GM13976 (cell line): Measurements from ENCODE around the gene MTMR3.

Experiments
- DNase-seq: peaks from one replicate; pipeline ENCODE4 v3.0.0; 2012; ENCODE audit warnings: low spot score
- in situ Hi-C: fragments of 300-500 bp; cut with MboI; formaldehyde crosslinking; loops from one replicate; pipeline ENCODE4 v1.12.0; 2022; ENCODE audit warnings: low sequenced_read_pairs, mixed read lengths, inconsistent platforms; ENCODE audit not compliant: unreplicated experiment
- TF ChIP-seq, protein P1 (sequence below): IDR thresholded peaks from 2 replicates; pipeline ENCODE4 v1.5.1; 2012; ENCODE audit warnings: borderline replicate concordance, mild to moderate bottlenecking; ENCODE audit not compliant: insufficient read depth; ENCODE audit errors: extremely low read depth, missing control alignments, control extremely low read depth

MTMR3 gene

DNA sequence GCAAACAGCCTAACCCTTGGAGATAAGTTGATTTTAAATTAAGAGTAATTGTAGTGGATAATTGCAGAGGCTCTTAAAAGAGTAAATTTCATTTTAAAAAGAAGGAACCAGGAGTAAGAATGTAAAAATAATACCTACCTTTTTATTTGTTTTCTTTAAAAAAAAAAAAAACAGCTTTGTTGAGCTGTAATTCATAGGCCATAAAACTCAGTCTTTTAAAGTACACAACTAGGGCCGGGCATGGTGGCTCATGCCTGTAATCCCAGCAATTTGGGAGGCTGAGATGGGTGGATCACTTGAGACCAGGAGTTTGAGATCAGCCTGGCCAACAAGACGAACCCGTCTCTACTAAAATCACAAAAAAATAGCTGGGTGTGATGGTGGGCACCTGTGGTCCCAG, 42.4 kb downstream of the MTMR3 start:
- no peak for DNase-seq
- in situ Hi-C loops, result no loop called here
- TF ChIP-seq, protein P1, sequence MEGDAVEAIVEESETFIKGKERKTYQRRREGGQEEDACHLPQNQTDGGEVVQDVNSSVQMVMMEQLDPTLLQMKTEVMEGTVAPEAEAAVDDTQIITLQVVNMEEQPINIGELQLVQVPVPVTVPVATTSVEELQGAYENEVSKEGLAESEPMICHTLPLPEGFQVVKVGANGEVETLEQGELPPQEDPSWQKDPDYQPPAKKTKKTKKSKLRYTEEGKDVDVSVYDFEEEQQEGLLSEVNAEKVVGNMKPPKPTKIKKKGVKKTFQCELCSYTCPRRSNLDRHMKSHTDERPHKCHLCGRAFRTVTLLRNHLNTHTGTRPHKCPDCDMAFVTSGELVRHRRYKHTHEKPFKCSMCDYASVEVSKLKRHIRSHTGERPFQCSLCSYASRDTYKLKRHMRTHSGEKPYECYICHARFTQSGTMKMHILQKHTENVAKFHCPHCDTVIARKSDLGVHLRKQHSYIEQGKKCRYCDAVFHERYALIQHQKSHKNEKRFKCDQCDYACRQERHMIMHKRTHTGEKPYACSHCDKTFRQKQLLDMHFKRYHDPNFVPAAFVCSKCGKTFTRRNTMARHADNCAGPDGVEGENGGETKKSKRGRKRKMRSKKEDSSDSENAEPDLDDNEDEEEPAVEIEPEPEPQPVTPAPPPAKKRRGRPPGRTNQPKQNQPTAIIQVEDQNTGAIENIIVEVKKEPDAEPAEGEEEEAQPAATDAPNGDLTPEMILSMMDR, result no peak

DNA sequence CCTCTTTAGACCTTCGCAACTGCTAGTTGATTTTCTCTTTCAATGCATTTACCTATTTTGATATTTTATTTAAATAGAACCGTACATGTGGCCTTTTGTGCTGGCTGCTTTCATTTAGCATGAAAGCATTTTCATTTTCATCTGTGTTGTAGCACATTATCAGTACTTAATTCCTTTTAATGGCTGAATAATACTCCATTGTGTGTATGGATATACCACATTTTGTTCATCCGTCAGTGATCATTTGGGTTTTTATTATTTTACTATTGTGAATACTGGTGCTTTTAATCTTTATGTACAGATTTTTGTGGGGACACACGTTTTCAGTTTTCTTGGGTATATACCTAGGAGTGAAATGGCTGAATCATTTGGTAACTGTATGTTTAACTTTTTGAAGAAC, 43.1 kb downstream of the MTMR3 start:
- DNase-seq, result no peak
- TF ChIP-seq, protein P1, result no peak
- in situ Hi-C loops, result no loop called here

DNA sequence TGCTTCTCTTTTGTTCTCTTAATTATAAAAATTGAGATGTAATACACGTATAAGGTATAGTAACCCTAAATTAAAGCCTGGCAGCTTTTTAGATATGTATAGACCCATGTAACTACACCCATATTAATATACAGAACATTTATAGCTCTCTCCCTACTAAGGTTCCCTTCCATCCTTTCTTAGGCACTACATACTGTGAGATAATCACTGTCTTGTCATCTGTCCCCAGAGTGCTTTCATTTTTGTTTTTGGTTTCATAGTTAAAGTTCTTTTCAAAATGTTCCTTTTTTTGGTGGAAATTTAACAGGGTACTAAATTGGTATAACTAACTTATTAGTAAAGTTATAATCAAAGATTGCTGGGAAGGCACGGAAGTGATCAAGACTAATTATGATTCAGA, 49.2 kb downstream of the MTMR3 start:
- TF ChIP-seq, protein P1, result no peak
- no peak for DNase-seq
- in situ Hi-C loops, result no loop called here

DNA sequence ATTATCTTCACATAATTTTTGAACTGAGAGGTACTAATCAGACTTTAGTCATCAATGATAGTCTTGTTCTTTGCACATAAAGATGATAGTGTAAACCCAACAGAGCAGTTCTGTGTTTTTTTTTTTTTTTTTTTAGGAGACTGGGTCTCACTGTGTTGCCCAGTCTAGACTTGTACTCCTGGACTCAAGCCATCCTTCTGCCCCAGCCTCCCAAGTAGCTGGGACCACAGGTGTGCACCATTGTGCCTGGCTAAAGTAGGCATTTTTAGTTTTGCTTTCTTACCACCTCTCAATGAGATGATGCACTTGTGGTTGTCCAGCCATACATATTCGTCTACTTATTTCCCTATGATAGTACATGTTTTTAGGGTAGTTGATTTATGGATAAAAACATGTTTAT, 50.6 kb downstream of the MTMR3 start:
- TF ChIP-seq, protein P1, result no peak
- no peak for DNase-seq
- in situ Hi-C loops, result no loop called here

DNA sequence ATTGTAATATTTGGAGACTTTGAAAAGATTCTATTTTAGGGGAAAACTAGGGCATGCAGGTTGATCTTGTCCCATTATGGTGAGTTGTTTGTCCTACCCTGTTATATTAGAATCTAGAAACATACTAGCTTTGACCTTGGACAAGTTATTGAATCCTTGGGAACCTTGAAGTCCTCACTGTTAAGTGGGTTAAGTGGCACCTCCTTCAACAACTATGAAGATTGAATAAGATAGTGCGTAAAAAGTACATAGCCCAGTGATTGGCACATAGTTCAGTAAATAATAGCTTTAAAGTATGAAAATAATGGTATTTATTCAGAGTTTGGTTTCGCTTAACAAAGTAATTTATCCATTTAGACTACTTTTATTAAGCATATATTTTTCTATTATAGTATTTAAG, 51.6 kb downstream of the MTMR3 start:
- TF ChIP-seq, protein P1, result no peak
- in situ Hi-C loops, result no loop called here
- no peak for DNase-seq

DNA sequence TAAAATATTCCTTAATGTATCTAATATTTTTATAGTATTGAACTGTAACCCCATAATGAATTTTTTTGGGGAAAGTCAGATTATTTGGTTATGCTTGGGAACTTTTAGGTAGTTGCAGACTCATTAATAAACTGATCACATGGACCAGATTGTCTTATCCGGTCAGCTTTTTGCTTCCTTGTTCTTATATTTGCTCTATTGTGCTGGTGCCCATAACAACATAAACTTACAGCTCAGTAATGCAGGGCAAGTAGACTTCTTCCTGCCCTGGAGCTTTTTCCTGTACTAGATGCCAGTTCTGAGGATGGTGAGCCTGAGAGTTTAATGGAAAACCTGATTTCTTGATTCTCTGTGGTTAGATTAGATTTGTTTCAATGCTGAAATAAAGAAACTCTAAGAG, 53.2 kb downstream of the MTMR3 start:
- in situ Hi-C loops, result no loop called here
- TF ChIP-seq, protein P1, result no peak
- DNase-seq, result no peak
